Upper lobe of left lung (tissue), 6 donors: ENCODE data around the gene NRDE2. TPM values are rescaled to one million over a fixed set of nuclear protein-coding genes. Genes with fewer than 3 reads are reported as not detected.

Experiments
- ATAC-seq, 2 donors: fragments of 200-7000 bp; cut with Tn5 transposase; one replicate each; pipeline ENCODE4 v1.9.1; 2022; ENCODE audit warnings: mild to moderate bottlenecking in 2 of 2, moderate library complexity in 2 of 2; ENCODE audit not compliant: low FRiP score in 2 of 2
- DNase-seq, 2 donors: peaks; one replicate each; pipeline ENCODE4 v3.0.0-alpha.2; 2019 to 2020
- H3K27ac ChIP-seq, 4 donors: fragments of 200-600 bp; sonication (generic); one replicate each; pipeline ENCODE4 v1.5.1; 2016 to 2019
- H3K27me3 ChIP-seq, 4 donors: fragments of 200-600 bp; sonication (generic); one replicate each; pipeline ENCODE4 v1.5.1; 2017 to 2019
- H3K36me3 ChIP-seq, 4 donors: fragments of 200-600 bp; sonication (generic); one replicate each; pipeline ENCODE4 v1.5.1; 2016 to 2019
- H3K4me1 ChIP-seq, 4 donors: fragments of 200-600 bp; sonication (generic); one replicate each; pipeline ENCODE4 v1.5.1; 2018 to 2019
- H3K4me3 ChIP-seq, 4 donors: fragments of 200-600 bp; sonication (generic); one replicate each; pipeline ENCODE4 v1.5.1; 2017 to 2019; ENCODE audit warnings: mild to moderate bottlenecking in 2 of 4, moderate library complexity in 1 of 4
- H3K9me3 ChIP-seq, 4 donors: fragments of 200-600 bp; sonication (generic); one replicate each; pipeline ENCODE4 v1.5.1; 2018 to 2019
- EP300 ChIP-seq, 4 donors: sonication (generic); formaldehyde crosslinking; IDR thresholded peaks; one replicate each; pipeline ENCODE4 v1.5.1; 2017; ENCODE audit warnings: antibody characterized with exemption in 4 of 4, control low read depth in 2 of 4
- POLR2A ChIP-seq, 4 donors: fragments of 450-650 bp; IDR thresholded peaks; one replicate each; pipeline ENCODE4 v1.5.1; 2016 to 2017; ENCODE audit warnings: antibody characterized with exemption in 4 of 4, mild to moderate bottlenecking in 2 of 4
- POLR2AphosphoS5 ChIP-seq, 2 donors: sonication (generic); formaldehyde crosslinking; IDR thresholded peaks; one replicate each; pipeline ENCODE4 v1.5.1; 2017; ENCODE audit warnings: antibody characterized with exemption in 2 of 2
- WGBS, 2 donors: methylation state at CpG; one replicate each; pipeline ENCODE4 v1.1.5; 2017 to 2018; 5-methylcytosine and 5-hydroxymethylcytosine counted together
- total RNA-seq, 6 donors: library from RNA; depleted of rRNA in 4 of 6; stranded (reverse); fragments of >200 nt in 4 of 6; gene quantifications; one replicate each; pipeline versions ENCODE4 v1.1.0 to v1.2.1, GENCODE V29; 2016 to 2021
- TF ChIP-seq, protein P1 (sequence below), 6 experiments: fragments of 450-650 bp in 4 of 6; fragments of 200-600 bp in 2 of 6; sonication (generic) in 2 of 6; IDR thresholded peaks; one replicate each; pipeline ENCODE4 v1.5.1; 2016 to 2019; ENCODE audit warnings: antibody characterized with exemption in 6 of 6
- donor health status: DM: no; HTN: no; CAD: no; lungs with moderate emphysema.
- donor health status: DM: no; HTN: yes; CAD: no; lungs with severe emphysema.

The NRDE2 gene
- total RNA-seq, 6 donors from 2014 or later = 12.0 to 51.3 (median 20.3) TPM

DNA sequence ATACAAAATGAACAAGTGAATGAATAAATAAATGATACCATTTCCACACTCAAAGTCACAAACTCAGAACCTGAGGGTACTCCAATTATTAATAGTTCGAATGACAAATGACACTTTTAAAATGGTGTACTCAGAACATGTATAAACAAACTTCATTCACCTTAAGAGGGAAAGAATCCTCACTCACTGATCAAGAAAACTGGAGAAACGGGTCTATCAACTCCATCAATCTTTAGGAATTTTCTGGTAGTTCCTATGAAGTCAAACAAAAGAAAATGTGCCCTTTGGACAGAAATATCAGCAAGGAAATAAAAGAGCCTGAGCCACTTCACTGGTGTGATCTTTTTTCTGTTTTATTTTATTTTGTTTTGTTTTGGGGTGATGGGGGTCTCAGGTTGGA is 5.2 kb upstream of the NRDE2 start:
- ATAC-seq = no peak

DNA sequence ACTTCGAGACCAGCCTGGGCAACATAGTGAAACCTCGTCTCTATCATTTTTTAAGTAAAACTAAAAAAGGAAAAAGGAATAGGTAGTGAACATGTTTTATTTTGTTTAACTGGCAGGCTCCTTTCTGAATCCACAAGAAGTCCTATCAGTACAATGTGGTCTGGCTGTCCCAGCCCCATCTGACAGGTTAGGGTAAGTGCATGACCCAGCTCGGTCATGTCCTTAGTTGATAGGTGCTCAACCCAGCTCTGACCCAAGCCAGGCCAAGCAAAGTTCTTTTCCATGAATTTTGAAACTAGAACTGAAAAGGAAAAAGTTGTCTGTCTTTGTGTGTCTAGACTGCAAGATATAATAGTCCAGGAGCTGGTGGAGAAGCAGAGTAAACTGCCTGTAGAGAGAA is 4.7 kb upstream of the NRDE2 start:
- TF ChIP-seq POLR2A (IDR thresholded peaks at IDR 0.05) (no peak), POLR2AphosphoS5 (IDR thresholded peaks at IDR 0.05) (no peak), EP300 (IDR thresholded peaks at IDR 0.05) (no peak)
- TF ChIP-seq, protein P1, sequence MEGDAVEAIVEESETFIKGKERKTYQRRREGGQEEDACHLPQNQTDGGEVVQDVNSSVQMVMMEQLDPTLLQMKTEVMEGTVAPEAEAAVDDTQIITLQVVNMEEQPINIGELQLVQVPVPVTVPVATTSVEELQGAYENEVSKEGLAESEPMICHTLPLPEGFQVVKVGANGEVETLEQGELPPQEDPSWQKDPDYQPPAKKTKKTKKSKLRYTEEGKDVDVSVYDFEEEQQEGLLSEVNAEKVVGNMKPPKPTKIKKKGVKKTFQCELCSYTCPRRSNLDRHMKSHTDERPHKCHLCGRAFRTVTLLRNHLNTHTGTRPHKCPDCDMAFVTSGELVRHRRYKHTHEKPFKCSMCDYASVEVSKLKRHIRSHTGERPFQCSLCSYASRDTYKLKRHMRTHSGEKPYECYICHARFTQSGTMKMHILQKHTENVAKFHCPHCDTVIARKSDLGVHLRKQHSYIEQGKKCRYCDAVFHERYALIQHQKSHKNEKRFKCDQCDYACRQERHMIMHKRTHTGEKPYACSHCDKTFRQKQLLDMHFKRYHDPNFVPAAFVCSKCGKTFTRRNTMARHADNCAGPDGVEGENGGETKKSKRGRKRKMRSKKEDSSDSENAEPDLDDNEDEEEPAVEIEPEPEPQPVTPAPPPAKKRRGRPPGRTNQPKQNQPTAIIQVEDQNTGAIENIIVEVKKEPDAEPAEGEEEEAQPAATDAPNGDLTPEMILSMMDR (IDR thresholded peaks at IDR 0.05) = no peak
- 85 to 93% methylated on average over 3 of the region's 3 CpGs for WGBS, 2 donors
- ATAC-seq (no peak), DNase-seq (no peak)
- Histone ChIP-seq H3K27me3 (no peaks in the 10 kb centered on the region), H3K36me3 (no peaks in the 10 kb centered on the region), H3K4me1 (peaks cover 0 to 2% (median under 1%) of the 10 kb centered on the region in 4 donors), H3K9me3 (no peaks in the 10 kb centered on the region), H3K4me3 (no peak overlapping the region), H3K27ac (no peak overlapping the region)

More for the DNA sequence above, 5.2 kb upstream of the NRDE2 start:
- Histone ChIP-seq H3K27me3 (no peaks in the 10 kb centered on the region), H3K4me1 (peaks cover 0 to 2% (median 0%) of the 10 kb centered on the region in 4 donors), H3K4me3 (no peak overlapping the region), H3K27ac (no peak overlapping the region), H3K36me3 (no peaks in the 10 kb centered on the region), H3K9me3 (no peaks in the 10 kb centered on the region)
- TF ChIP-seq POLR2AphosphoS5 (IDR thresholded peaks at IDR 0.05) (no peak), EP300 (IDR thresholded peaks at IDR 0.05) (peak in 1 of 4 donors; percentile 14), POLR2A (IDR thresholded peaks at IDR 0.05) (no peak)
- TF ChIP-seq, protein P1 (IDR thresholded peaks at IDR 0.05) = no peak
- WGBS, 2 donors = 55 to 58% methylated on average over 2 of the region's 2 CpGs
- DNase-seq = no peak

DNA sequence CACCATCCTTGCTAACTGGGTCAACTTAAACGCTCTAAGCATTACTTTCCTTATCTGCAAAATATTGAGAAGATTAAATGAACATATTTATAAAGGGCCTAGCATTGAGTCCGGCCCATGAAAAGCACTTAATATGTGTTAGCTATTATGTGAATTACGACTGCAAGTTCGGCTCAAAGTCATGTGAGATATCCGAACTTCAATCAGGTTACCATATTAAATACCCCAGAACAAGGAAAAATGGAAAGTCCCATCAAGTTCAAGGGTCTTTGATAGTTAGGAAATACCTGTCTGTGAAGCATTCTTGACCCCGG is 487 bp upstream of the NRDE2 start:
- H3K4me1 ChIP-seq = peaks cover 7 to 14% (median 8%) of the 10 kb centered on the region in 4 donors
- no peaks in the 10 kb centered on the region for H3K27me3 ChIP-seq
- H3K9me3 ChIP-seq = no peaks in the 10 kb centered on the region
- TF ChIP-seq, protein P1 (IDR thresholded peaks at IDR 0.05) = no peak
- no peak for TF ChIP-seq POLR2AphosphoS5 (IDR thresholded peaks at IDR 0.05)
- TF ChIP-seq POLR2A (IDR thresholded peaks at IDR 0.05) = no peak
- no peak for TF ChIP-seq EP300 (IDR thresholded peaks at IDR 0.05)
- 40 to 42% methylated on average over 6 of the region's 6 CpGs for WGBS, 2 donors
- ATAC-seq = no peak
- no peak for DNase-seq
- H3K27ac ChIP-seq = peak overlapping the region; percentile 74 to 90 (median 88)
- peak overlapping the region; percentile 12 to 81 (median 60) for H3K4me3 ChIP-seq
- no peaks in the 10 kb centered on the region for H3K36me3 ChIP-seq

DNA sequence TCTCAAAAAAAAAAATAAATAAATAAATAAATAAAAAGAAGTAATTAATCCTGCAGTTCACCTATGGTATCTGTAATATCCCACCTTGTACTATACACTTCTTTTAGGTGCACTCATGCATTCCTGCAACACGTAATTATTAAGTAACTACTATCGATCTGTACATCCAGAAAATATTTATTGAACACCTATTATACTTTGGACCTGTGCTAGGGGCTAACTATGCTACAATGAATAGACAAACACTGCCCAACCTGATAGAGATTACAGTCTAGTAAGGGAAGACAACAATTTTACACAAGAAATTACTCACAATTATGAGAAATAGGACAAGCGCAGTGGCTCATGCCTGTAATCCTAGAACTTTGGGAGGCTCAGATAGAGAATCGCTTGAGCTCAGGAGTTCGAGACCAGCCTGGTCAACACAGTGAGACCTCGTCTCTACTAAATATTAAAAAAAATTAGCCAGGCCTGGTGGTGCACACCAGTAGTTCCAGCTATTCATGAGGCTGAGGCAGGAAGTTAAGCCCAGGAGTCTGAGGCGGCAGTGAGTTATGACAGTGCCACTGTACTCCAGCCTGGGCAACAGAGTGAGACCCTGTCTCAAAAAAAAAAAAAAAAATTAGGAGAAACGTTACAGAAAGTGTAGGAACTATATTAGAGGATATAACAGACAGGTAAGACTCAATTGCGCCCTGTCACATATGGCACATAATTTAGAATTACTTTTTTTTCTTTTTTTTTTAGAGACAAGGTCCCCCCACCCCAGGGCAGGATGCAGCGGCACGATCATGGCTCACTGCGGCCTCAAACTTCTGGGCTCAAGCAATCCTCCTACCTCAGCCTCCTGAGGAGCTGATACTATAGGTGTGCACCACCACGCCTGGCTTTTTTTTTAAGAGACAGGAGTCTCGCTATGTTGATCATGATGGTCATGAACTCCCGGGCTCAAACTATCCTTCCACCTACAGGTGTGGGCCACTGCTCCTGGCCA is 1.2 kb downstream of the NRDE2 start:
- ATAC-seq (no peak), DNase-seq (no peak)
- TF ChIP-seq POLR2AphosphoS5 (IDR thresholded peaks at IDR 0.05) (no peak), EP300 (IDR thresholded peaks at IDR 0.05) (no peak), POLR2A (IDR thresholded peaks at IDR 0.05) (no peak)
- TF ChIP-seq, protein P1 (IDR thresholded peaks at IDR 0.05) = no peak
- peak overlapping the region in 3 of 4 donors; percentile 74 to 90 (median 90) for H3K27ac ChIP-seq
- WGBS, 2 donors = 94 to 96% methylated on average over 15 of the region's 15 CpGs
- no peaks in the 10 kb centered on the region for H3K9me3 ChIP-seq
- peaks cover 7 to 14% (median 9%) of the 10 kb centered on the region in 4 donors for H3K4me1 ChIP-seq
- H3K27me3 ChIP-seq = no peaks in the 10 kb centered on the region
- H3K36me3 ChIP-seq = no peaks in the 10 kb centered on the region
- peak overlapping the region in 3 of 4 donors; percentile 52 to 81 (median 67) for H3K4me3 ChIP-seq
